ENCODE results near the gene GALNT2.

DNA sequence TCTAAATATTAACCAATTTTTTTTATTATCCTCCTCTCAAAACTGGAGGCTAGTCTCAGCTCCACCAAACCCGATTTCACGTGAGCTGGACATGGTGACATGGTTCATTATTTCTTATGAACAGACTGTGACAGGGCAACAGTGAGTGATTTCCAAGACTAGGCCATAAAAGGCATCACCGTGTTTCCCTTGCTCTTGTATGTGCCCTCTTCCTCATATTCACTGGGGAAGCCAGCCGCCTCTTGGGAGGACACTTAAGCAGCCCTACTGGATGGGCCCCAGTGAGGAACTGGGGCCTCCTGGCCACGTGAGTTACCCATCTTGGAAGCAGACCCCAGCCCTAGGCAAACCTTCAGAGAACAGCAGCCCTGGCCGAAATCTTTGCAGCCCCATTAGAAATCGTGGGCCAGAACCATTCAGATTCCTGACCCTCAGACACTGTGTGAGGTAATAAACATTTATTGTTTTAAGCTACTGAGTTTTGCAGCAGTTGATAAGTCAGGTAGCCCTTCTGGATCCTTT lies 105.0 kb downstream of the GALNT2 start:
- TF ChIP-seq, protein P1, sequence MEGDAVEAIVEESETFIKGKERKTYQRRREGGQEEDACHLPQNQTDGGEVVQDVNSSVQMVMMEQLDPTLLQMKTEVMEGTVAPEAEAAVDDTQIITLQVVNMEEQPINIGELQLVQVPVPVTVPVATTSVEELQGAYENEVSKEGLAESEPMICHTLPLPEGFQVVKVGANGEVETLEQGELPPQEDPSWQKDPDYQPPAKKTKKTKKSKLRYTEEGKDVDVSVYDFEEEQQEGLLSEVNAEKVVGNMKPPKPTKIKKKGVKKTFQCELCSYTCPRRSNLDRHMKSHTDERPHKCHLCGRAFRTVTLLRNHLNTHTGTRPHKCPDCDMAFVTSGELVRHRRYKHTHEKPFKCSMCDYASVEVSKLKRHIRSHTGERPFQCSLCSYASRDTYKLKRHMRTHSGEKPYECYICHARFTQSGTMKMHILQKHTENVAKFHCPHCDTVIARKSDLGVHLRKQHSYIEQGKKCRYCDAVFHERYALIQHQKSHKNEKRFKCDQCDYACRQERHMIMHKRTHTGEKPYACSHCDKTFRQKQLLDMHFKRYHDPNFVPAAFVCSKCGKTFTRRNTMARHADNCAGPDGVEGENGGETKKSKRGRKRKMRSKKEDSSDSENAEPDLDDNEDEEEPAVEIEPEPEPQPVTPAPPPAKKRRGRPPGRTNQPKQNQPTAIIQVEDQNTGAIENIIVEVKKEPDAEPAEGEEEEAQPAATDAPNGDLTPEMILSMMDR (IDR thresholded peaks at IDR 0.05): no peak
- no peak for TF ChIP-seq POLR2A (IDR thresholded peaks at IDR 0.05)
